HL-60 (cell line): Measurements from ENCODE around the gene SLC17A1.

Experiments
- CTCF ChIP-seq: IDR thresholded peaks from one replicate; pipeline ENCODE4 v1.5.1; 2011; ENCODE audit warnings: low read length, control low read depth, inconsistent platforms; ENCODE audit not compliant: insufficient read depth
- GABPA ChIP-seq: IDR thresholded peaks from 2 replicates; pipeline ENCODE4 v1.6.1; 2012; ENCODE audit warnings: low read depth
- POLR2AphosphoS5 ChIP-seq: IDR thresholded peaks from 2 replicates; pipeline ENCODE4 v1.6.1; 2012; ENCODE audit warnings: low read depth
- SPI1 ChIP-seq: IDR thresholded peaks from 2 replicates; pipeline ENCODE4 v1.6.1; 2012; ENCODE audit warnings: low read depth, mild to moderate bottlenecking, borderline replicate concordance
- TF ChIP-seq, protein P1 (sequence below): IDR thresholded peaks from 2 replicates; pipeline ENCODE4 v1.6.1; 2012; ENCODE audit warnings: low read depth; ENCODE audit not compliant: insufficient replicate concordance

DNA sequence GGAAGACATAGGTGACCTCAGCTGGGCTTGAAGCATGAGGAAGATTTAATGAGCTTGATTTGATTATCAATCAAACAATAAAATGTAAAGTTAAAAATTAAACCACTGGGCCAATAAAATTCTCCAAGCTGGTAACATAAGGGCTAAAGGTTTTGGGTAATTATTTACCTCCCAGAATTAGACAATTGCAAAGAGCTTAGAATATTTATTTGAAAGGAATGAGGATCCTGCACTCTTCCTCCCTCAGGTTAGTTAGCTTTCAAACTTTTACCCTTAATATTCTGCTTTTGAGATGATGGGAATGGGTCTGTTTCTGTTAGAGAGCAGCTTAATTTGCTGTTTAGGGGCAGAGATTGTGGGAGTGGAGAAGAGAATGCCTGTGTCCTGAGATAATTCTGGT, 77.3 kb downstream of the SLC17A1 start, which contains the start of gene SLC17A4:
- no peak for TF ChIP-seq POLR2AphosphoS5
- no peak for TF ChIP-seq CTCF
- TF ChIP-seq, protein P1, sequence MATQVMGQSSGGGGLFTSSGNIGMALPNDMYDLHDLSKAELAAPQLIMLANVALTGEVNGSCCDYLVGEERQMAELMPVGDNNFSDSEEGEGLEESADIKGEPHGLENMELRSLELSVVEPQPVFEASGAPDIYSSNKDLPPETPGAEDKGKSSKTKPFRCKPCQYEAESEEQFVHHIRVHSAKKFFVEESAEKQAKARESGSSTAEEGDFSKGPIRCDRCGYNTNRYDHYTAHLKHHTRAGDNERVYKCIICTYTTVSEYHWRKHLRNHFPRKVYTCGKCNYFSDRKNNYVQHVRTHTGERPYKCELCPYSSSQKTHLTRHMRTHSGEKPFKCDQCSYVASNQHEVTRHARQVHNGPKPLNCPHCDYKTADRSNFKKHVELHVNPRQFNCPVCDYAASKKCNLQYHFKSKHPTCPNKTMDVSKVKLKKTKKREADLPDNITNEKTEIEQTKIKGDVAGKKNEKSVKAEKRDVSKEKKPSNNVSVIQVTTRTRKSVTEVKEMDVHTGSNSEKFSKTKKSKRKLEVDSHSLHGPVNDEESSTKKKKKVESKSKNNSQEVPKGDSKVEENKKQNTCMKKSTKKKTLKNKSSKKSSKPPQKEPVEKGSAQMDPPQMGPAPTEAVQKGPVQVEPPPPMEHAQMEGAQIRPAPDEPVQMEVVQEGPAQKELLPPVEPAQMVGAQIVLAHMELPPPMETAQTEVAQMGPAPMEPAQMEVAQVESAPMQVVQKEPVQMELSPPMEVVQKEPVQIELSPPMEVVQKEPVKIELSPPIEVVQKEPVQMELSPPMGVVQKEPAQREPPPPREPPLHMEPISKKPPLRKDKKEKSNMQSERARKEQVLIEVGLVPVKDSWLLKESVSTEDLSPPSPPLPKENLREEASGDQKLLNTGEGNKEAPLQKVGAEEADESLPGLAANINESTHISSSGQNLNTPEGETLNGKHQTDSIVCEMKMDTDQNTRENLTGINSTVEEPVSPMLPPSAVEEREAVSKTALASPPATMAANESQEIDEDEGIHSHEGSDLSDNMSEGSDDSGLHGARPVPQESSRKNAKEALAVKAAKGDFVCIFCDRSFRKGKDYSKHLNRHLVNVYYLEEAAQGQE: no peak
- no peak for TF ChIP-seq SPI1
- no peak for TF ChIP-seq GABPA
